CD4-positive, alpha-beta T cell treated with Interleukin-4 for 1 hour (primary cell): ENCODE results near the gene MIEN1.

Source experiments
- DNase-seq, 2 donors: peaks; one replicate each; pipeline ENCODE4 v3.0.0-alpha.2; 2020 to 2022

The MIEN1 gene

GRCh38 chr17:39696731-39697130, 33.6 kb downstream of the MIEN1 start:
- no peak for DNase-seq

GRCh38 chr17:39695089-39695474, 35.2 kb downstream of the MIEN1 start:
- DNase-seq: no peak

GRCh38 chr17:39694593-39694992, 35.7 kb downstream of the MIEN1 start:
- DNase-seq: no peak

- DNase-seq: no peak
These were observed 41.4 kb downstream of the MIEN1 start for GRCh38 chr17:39688945-39689344.

GRCh38 chr17:39688475-39688835, 41.9 kb downstream of the MIEN1 start:
- no peak for DNase-seq

- DNase-seq: peak; percentile 87 to 89
These were observed 42.5 kb downstream of the MIEN1 start, which contains the start of gene PGAP3 for GRCh38 chr17:39687546-39688474. Gene PGAP3, minus strand, starts transcription at chr17:39688057. Its CDS starts 43 bp downstream, at chr17:39688014.

GRCh38 chr17:39687101-39687545, 43.2 kb downstream of the MIEN1 start:
- DNase-seq: no peak

- DNase-seq: no peak
These were observed 45.8 kb downstream of the MIEN1 start for GRCh38 chr17:39684369-39685192.

GRCh38 chr17:39683295-39683939, 46.9 kb downstream of the MIEN1 start:
- no peak for DNase-seq

- peak; percentile 61 to 64 for DNase-seq
These were observed 50.7 kb downstream of the MIEN1 start for GRCh38 chr17:39679521-39680192.
